GM12878 (cell line): ENCODE results near the gene RAB10. TPM values are rescaled to one million over a fixed set of nuclear protein-coding genes. Genes with fewer than 3 reads are reported as not detected.
"Not testable (repeated sequence)": the region's sequence is repeated elsewhere in the genome, so short reads cannot be mapped to it uniquely, and the experiment has no call there.

ENCODE experiments used
- ATAC-seq: fragments of 200-7000 bp; cut with Tn5 transposase; 3 replicates; pipeline ENCODE4 v1.9.1; 2020; ENCODE audit warnings: mild to moderate bottlenecking, moderate library complexity
- BruUV-seq: library from RNA; stranded (reverse); fragments of 400-500 nt; replicated peaks from 2 replicates; lab custom pipeline; 2021; lab: Mats Ljungman, UMichigan
- CTCF ChIA-PET: fragments of 300-600 bp; sonication (Branson Sonifier 250); formaldehyde crosslinking; extraction: SDS; loops from one replicate; lab custom pipeline; 2021; ENCODE audit warnings: inconsistent platforms; lab: Yijun Ruan, JAX
- POLR2A ChIA-PET: fragments of 350-600 bp; formaldehyde crosslinking; extraction: SDS; loops from one replicate; lab custom pipeline; 2021; ENCODE audit warnings: inconsistent platforms; lab: Charles Lee
- RAD21 ChIA-PET: fragments of 300-600 bp; sonication (Branson Sonifier 250); formaldehyde crosslinking; loops from one replicate; lab custom pipeline; 2023; ENCODE audit warnings: antibody characterized with exemption; ENCODE audit not compliant: unreplicated experiment; lab: Charles Lee
- SMC1A ChIA-PET: fragments of 300-600 bp; sonication (Branson Sonifier 250); formaldehyde crosslinking; loops from one replicate; lab custom pipeline; 2023; ENCODE audit not compliant: unreplicated experiment, uncharacterized antibody; lab: Charles Lee
- DNase-seq: peaks from one replicate; pipeline ENCODE4 v3.0.0-alpha.2; 2011; ENCODE audit warnings: low read depth, low spot score
- FAIRE-seq: peaks from 3 replicates; lab custom pipeline; 2011; peaks lifted over from hg19 to GRCh38; lab: Jason Lieb, UNC
- H2AFZ ChIP-seq: 2 replicates; pipeline ENCODE4 v1.6.0; 2011; ENCODE audit warnings: low read depth, low read length, control low read depth; ENCODE audit not compliant: control insufficient read depth
- H3K27ac ChIP-seq: 2 replicates; pipeline ENCODE4 v1.5.1; 2011; ENCODE audit warnings: control low read depth; ENCODE audit not compliant: control insufficient read depth, insufficient read depth
- H3K27me3 ChIP-seq, 2 experiments: replicated peaks in 1 of 2; 2 replicates each; pipeline versions ENCODE4 v1.6.0 to v1.6.1; 2011; ENCODE audit warnings: low read length in 1 of 2; ENCODE audit not compliant: control insufficient read depth in 2 of 2, insufficient read depth in 2 of 2
- H3K36me3 ChIP-seq, 2 experiments: 2 replicates each; pipeline ENCODE4 v1.5.1; 2011; ENCODE audit warnings: low read length in 1 of 2; ENCODE audit not compliant: control insufficient read depth in 2 of 2, insufficient read depth in 2 of 2
- H3K4me1 ChIP-seq: 2 replicates; pipeline ENCODE4 v1.6.1; 2011; ENCODE audit warnings: mild to moderate bottlenecking, low read length, moderate library complexity, mixed read lengths; ENCODE audit not compliant: control insufficient read depth, insufficient read depth
- H3K4me2 ChIP-seq: 2 replicates; pipeline ENCODE4 v1.6.0; 2011; ENCODE audit warnings: control low read depth; ENCODE audit not compliant: control insufficient read depth, insufficient read depth
- H3K4me3 ChIP-seq: fragments of 200-600 bp; sonication (generic); 2 replicates; pipeline ENCODE4 v1.5.1; 2016
- H3K79me2 ChIP-seq: 2 replicates; pipeline ENCODE4 v1.6.0; 2011; ENCODE audit warnings: low read length; ENCODE audit not compliant: control insufficient read depth, insufficient read depth
- H3K9ac ChIP-seq: 2 replicates; pipeline ENCODE4 v1.8.0; 2011; ENCODE audit warnings: low read length, control low read depth, mixed read lengths; ENCODE audit not compliant: control insufficient read depth, insufficient read depth
- H3K9me3 ChIP-seq: replicated peaks from 3 replicates; pipeline ENCODE4 v1.5.1; 2011; ENCODE audit warnings: mild to moderate bottlenecking, low read length; ENCODE audit not compliant: control insufficient read depth, insufficient read depth
- H4K20me1 ChIP-seq: 2 replicates; pipeline ENCODE4 v1.6.0; 2011; ENCODE audit not compliant: control insufficient read depth, insufficient read depth
- GATAD2B ChIP-seq: fragments of 450-650 bp; conservative IDR thresholded peaks from 2 replicates; pipeline ENCODE4 v1.6.1; 2017; ENCODE audit warnings: low read depth, mild to moderate bottlenecking, moderate library complexity
- POLR2AphosphoS5 ChIP-seq: IDR thresholded peaks from 2 replicates; pipeline ENCODE4 v1.6.1; 2011; ENCODE audit warnings: mild to moderate bottlenecking, low read length, inconsistent platforms
- RBBP5 ChIP-seq: fragments of 200-600 bp; sonication (generic); conservative IDR thresholded peaks from 2 replicates; pipeline ENCODE4 v1.6.1; 2016
- REST ChIP-seq: IDR thresholded peaks from 2 replicates; pipeline ENCODE4 v1.6.1; 2012; ENCODE audit warnings: mild to moderate bottlenecking, low read depth, low read length
- SMARCA5 ChIP-seq: fragments of 450-650 bp; IDR thresholded peaks from 2 replicates; pipeline ENCODE4 v1.6.1; 2017; ENCODE audit warnings: mild to moderate bottlenecking
- SREBF1 ChIP-seq: IDR thresholded peaks from 2 replicates; pipeline ENCODE4 v1.6.1; 2012; ENCODE audit warnings: mild to moderate bottlenecking, low read length
- SRF ChIP-seq, 2 experiments: IDR thresholded peaks; 2 replicates each; pipeline ENCODE4 v1.6.1; 2011; ENCODE audit warnings: low read depth in 2 of 2, low read length in 2 of 2, mild to moderate bottlenecking in 1 of 2, moderate library complexity in 1 of 2
- STAT3 ChIP-seq: IDR thresholded peaks from 2 replicates; pipeline ENCODE4 v1.6.1; 2011; ENCODE audit warnings: low read depth, low read length, improper control_type of control experiment
- YY1 ChIP-seq: IDR thresholded peaks from 2 replicates; pipeline ENCODE4 v1.6.1; 2011; ENCODE audit warnings: low read depth, mild to moderate bottlenecking, low read length
- ZBED1 ChIP-seq: IDR thresholded peaks from 2 replicates; pipeline ENCODE4 v1.6.1; 2016; ENCODE audit warnings: borderline replicate concordance
- WGBS: methylation state at CpG from one replicate; pipeline ENCODE4 v1.1.6; 2016; ENCODE audit warnings: low lambda C conversion rate; ENCODE audit not compliant: insufficient replicate concordance, insufficient coverage; ENCODE audit errors: missing lambda C conversion rate; 5-methylcytosine and 5-hydroxymethylcytosine counted together
- in situ Hi-C: fragments of 300-500 bp; cut with MboI; formaldehyde crosslinking; loops from 9 replicates; pipeline ENCODE4 v1.14.3; 2018; ENCODE audit warnings: mixed read lengths
- intact Hi-C: fragments of 100-400 bp; cut with micrococcal nuclease; formaldehyde crosslinking; loops from one replicate; pipeline ENCODE4 v1.14.2; 2022; ENCODE audit not compliant: unreplicated experiment
- polyA plus RNA-seq, 11 experiments: library from polyadenylated mRNA; depleted of rRNA in 4 of 11; unstranded in 6 of 11; stranded (reverse) in 5 of 11; fragments of >200 nt; fragmentation: Nextera tagmentation in 4 of 11; fragmentation: Illumina TruSeq in 1 of 11; extraction: Ambion mirVana in 4 of 11; extraction: Trizol in 1 of 11; gene quantifications; 1 replicate in 1 of 11; 2 replicates in 10 of 11; pipeline versions ENCODE4 v1.2.1 to v1.2.3, GENCODE V29; 2011 to 2016; ENCODE audit warnings: inconsistent platforms in 2 of 11, missing spikeins in 2 of 11, low read depth in 1 of 11
- total RNA-seq, 4 experiments: library from RNA; depleted of rRNA in 3 of 4; stranded (reverse); fragments of >200 nt in 3 of 4; fragmentation: Illumina TruSeq in 1 of 4; extraction: Trizol in 1 of 4; gene quantifications; 2 replicates each; pipeline versions ENCODE4 v1.2.1 to v1.2.3, GENCODE V29; 2013 to 2021

Gene RAB10
- total and polyA plus RNA-seq, 10 of the 15 experiments (the other 5 are each of a cell fraction or from before 2014, with no cell fraction given): 13.3 to 109 (median 82.0) TPM

GRCh38 chr2:26016012-26016705, 17.7 kb upstream of the RAB10 start:
- ChIA-PET CTCF (interaction anchor here (0.7 to 1.6 kb wide), 3 partner anchors 23 to 129 kb away, joined by 3 to 6 read pairs (median 3); no protein-coding TSS in a partner anchor), RAD21 (interaction anchor here (1.0 kb wide), 1 partner anchor 53 kb away, joined by 3 read pairs; no protein-coding TSS in a partner anchor), SMC1A (no interaction called here), POLR2A (interaction anchor here (1.1 kb wide), 1 partner anchor 17 kb away, joined by 3 read pairs; no protein-coding TSS in a partner anchor)
- H3K4me2 ChIP-seq: no peak overlapping the region
- DNase-seq: no peak
- H3K9ac ChIP-seq: no peak overlapping the region
- no peaks in the 10 kb centered on the region for H4K20me1 ChIP-seq
- no TSS peak for BruUV-seq
- 68% methylated on average over 13 of the region's 13 CpGs for WGBS
- no peaks in the 10 kb centered on the region for H3K36me3 ChIP-seq
- ATAC-seq: no peak
- in situ Hi-C loops (no loop called here), intact Hi-C loops (no loop called here)
- H3K4me3 ChIP-seq: no peak overlapping the region
- peaks cover 2% of the 10 kb centered on the region; the same call in 1 of the 2 replicates for H3K4me1 ChIP-seq
- H3K9me3 ChIP-seq: no peaks in the 10 kb centered on the region
- H3K27ac ChIP-seq: no peak overlapping the region
- H3K27me3 ChIP-seq: no peaks in the 10 kb centered on the region
- H2AFZ ChIP-seq: no peak overlapping the region
- no peak for FAIRE-seq
- no peaks in the 10 kb centered on the region for H3K79me2 ChIP-seq
- TF ChIP-seq RBBP5: no peak
- TF ChIP-seq YY1: no peak
- no peak for TF ChIP-seq POLR2AphosphoS5
- TF ChIP-seq SMARCA5: no peak
- TF ChIP-seq SRF (IDR thresholded peaks at IDR 0.05; ENCODE audit: low read depth in 2 of 2, low read length in 2 of 2): no peak
- no peak for TF ChIP-seq SREBF1
- no peak for TF ChIP-seq STAT3
- TF ChIP-seq ZBED1: no peak
- TF ChIP-seq GATAD2B: no peak
- TF ChIP-seq REST: no peak

- SMC1A ChIA-PET, intact Hi-C loops, H3K4me2 ChIP-seq, H3K9me3 ChIP-seq, H3K4me3 ChIP-seq, H3K36me3 ChIP-seq, H2AFZ ChIP-seq, FAIRE-seq, H3K4me1 ChIP-seq, H3K27me3 ChIP-seq, H4K20me1 ChIP-seq, in situ Hi-C loops, ATAC-seq, H3K79me2 ChIP-seq, H3K9ac ChIP-seq, BruUV-seq, H3K27ac ChIP-seq, DNase-seq: not testable (repeated sequence)
- POLR2A ChIA-PET: interaction anchor here (1.1 kb wide), 1 partner anchor 17 kb away, joined by 3 read pairs; no protein-coding TSS in a partner anchor
- WGBS: 94% methylated on average over 4 of the region's 4 CpGs
- CTCF ChIA-PET: interaction anchor here (0.7 to 1.6 kb wide), 3 partner anchors 24 to 129 kb away, joined by 3 to 6 read pairs (median 3); no protein-coding TSS in a partner anchor
- RAD21 ChIA-PET: interaction anchor here (0.6 to 1.5 kb wide), 3 partner anchors 25 to 1094 kb away, joined by 3 to 4 read pairs (median 3); no protein-coding TSS in a partner anchor
Measured at GRCh38 chr2:26016706-26017045, 17.2 kb upstream of the RAB10 start.
